Muscle of back (tissue), 11 donors: Measurements from ENCODE around the gene VPS4B. TPM values are rescaled to one million over a fixed set of nuclear protein-coding genes. Genes with fewer than 3 reads are reported as not detected.

Source experiments
- DNase-seq, 3 donors: peaks; one replicate each; pipeline versions ENCODE4 v3.0.0 to v3.0.0-alpha.2; 2013
- polyA plus RNA-seq, 10 donors: library from polyadenylated mRNA; unstranded; fragments of 120-200 nt; gene quantifications; one replicate each; pipeline ENCODE4 v1.2.1, GENCODE V29; 2013; ENCODE audit not compliant: insufficient read length in 10 of 10

Gene VPS4B
- polyA plus RNA-seq, 10 donors: 20.1 to 30.6 (median 26.3) TPM

DNA sequence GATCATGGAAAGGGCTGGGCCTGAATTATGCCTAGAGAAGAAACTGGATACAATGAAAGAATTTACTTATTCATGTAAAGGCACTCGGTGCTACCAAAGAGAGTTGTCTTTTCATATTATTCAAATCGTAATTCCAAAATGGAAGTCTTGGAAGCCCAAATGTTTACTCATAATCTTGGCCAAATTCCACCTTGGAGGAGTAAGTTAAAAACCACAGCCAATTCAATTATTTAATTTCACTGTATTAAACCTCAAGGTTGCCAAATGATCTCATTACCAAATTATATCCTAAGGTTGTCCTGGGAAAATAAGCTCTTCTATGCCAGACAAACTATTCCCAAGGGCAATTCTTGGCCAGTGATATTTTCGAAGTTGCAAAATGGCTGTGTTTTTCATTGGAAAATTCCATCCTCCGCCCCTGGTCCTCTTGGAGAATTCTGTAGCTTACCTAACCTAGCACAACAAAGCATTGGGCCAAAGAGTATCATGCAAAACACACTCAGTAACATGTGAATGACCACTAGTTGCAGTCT, 11.1 kb upstream of the VPS4B start:
- DNase-seq: peak; percentile 56 to 86 (median 79)

DNA sequence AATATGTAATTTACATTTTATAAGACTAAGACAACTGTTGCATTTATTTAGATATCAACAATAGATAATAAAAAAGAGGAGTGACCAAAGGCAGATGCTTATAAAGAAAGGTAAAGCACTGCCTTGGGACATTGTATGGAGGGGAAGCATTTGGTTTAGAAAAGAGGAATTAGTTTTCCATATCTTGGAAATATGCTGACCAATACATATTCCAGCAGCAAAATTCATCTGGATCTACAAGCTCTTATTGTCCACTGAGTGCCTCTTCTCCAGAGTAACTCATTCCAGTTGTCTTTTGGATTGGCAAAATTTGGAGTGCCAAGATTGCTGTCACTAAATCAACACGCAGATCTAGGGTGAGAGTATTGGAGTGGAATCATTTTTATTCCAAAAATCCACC, 8.9 kb upstream of the VPS4B start:
- DNase-seq: no peak

DNA sequence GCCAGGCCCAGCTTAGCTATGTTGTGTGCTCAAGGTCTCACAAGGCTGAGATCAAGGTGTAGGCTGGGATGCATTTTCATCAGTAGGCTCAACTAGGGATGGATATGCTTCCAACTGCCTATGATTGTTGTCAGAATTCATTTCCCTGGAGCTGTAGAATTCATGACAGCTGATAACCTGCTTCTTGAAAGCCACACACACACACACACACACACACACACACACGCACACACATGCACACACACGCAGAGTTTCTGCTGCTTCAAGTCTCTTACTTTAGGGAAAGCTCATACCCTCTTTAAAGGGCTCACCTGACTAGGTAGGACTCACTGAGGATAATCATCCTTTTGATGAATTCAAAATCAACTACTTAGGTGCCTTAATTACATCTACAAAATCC, 8.2 kb upstream of the VPS4B start:
- DNase-seq: no peak

DNA sequence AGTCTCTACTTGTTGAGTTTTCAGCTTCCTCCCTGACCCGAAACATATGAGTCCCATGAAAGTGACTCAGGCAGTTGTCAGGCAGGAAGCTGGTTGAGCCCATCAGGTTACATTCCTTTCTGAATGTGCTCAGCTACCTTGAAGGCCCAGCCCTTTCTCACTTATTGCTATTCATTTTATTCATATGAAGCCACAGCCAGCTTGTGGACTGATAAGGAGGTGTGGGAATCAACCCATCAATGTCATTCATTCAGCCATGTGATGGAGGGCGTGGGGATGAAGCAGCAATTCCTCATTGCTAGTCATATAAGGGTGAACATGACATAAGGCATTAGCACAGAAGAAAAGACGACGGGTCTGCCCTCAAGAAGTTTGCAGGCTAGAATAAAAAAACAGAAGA, 5.3 kb upstream of the VPS4B start:
- DNase-seq: no peak

DNA sequence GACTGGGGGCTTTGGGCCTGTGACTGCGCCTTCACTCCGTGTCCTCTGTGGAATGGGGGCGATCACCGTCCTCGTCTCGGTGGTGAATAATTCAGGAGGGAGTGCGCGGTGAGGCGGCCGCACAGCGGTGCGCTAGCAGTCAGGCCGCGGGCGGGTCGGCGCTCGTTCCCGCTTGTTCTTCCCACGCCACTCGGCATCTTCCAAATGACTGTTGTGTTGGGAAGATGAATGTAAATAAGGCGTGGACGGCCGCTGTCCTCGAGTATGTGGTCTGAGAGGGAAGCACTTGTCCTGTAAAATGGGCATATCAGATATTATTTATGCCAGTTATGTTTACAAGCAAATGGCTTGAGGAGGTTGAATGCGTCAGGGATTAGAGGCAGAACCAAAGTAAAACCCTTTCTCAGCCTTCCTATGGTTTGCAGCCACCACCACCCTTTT, 608 bp upstream of the VPS4B start:
- DNase-seq: no peak

DNA sequence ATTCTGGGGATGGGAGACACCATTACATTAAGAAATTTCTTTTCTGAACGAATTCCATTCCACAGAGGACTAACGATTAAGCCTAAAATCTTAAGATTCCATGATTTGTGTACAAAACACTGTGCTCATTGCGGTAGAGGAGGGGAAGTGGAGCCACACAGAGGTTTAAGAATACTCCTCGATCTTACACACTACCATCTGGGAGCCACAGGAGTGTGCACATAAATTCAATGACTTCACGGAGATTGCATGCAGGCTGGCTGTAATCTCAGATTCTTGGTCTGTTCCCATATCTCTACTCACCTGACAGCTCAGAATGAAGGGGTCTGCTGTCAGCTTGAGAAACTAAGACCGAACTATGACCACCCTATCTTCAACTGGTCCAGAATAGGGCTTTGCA, 762 bp downstream of the VPS4B start:
- DNase-seq: no peak

DNA sequence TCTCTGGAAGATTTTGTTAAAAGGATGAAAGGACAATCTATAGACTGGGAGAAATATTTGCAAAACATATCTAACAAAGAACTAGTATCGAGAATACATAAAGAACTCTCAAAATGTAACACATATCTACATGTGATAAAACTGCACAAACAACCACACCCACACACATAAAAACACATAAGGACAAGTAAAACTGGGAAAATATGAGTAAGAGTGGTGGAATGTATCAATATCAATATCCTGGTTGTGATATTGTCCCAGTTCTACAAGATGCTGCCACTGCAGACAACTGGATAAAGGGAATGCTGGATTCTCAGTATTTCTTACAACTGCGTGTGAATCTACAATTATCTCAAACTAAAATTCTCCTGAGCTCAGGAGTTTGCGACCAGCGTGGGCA, 9.3 kb downstream of the VPS4B start:
- no peak for DNase-seq

DNA sequence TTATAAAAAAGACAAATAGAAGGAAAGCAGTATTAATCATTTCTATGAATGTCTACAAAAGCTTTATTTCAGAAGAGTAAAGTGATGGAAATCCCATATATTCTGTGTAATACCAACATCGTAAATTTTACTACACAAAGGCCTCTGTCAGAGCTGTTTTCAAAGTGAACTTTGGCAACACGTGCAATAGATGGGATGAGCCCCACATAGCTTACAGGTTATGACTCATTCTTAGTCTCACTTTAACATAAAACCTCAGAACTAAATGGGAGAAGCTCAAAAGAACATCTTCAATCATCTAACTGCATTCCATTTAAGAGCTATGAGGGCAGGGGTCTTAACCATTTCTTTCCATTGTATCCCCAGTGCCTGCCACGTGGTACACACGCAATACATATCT, 11.5 kb downstream of the VPS4B start:
- DNase-seq: no peak

DNA sequence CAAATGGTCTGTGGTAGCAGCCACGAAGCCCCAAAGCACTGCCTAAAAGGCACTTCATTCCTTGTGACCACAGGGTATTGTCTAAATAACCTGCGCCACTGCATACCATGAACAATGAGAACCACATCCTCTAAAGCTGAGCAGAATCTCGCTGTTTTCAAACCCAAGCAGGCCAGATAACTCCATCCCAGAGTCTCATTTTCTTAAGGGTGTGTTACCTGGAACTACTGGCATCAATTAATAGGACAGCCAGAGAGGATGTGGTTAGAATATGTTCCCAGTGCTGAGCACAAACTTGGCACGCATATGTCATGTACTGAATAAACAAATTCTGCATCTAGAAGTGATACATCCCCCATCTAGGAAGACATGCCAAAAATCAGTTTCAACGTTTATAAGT, 13.0 kb downstream of the VPS4B start:
- no peak for DNase-seq

DNA sequence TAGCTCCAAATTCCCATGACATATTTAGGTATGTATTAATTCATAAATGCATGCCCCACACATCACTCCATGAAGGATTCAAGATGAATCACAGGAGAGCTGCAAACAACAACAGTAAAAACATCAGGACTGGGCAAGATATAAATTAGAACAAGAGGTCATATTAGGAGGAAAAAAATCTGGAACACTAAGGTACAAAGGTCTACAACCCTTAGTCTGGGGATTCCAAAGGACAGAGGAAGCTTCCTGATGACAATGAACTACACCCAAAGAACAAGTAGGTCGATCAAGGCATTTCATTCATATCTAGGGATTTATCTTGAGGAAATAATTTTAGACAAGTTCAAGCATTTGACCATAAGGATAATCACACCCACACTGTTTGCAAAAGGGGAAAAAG, 14.5 kb downstream of the VPS4B start:
- DNase-seq: no peak

DNA sequence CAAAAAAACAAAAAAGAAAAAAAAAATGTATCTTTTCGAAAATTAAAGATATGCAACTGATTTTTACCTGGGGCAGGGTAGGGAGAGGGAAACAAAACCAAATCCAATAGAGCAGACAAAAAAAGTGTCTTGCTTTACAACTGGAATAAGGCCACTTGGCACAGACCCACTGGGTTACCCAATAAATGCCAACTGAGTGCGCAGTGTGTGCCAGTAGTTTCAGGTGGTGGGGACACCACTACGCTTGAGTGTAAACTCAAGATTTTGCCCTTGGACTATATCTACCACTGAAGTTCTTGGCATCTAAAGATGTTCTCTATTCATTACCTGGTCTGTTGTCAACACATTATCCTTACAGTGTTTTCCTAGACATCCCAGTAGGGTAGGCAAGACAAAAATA, 16.3 kb downstream of the VPS4B start:
- no peak for DNase-seq

DNA sequence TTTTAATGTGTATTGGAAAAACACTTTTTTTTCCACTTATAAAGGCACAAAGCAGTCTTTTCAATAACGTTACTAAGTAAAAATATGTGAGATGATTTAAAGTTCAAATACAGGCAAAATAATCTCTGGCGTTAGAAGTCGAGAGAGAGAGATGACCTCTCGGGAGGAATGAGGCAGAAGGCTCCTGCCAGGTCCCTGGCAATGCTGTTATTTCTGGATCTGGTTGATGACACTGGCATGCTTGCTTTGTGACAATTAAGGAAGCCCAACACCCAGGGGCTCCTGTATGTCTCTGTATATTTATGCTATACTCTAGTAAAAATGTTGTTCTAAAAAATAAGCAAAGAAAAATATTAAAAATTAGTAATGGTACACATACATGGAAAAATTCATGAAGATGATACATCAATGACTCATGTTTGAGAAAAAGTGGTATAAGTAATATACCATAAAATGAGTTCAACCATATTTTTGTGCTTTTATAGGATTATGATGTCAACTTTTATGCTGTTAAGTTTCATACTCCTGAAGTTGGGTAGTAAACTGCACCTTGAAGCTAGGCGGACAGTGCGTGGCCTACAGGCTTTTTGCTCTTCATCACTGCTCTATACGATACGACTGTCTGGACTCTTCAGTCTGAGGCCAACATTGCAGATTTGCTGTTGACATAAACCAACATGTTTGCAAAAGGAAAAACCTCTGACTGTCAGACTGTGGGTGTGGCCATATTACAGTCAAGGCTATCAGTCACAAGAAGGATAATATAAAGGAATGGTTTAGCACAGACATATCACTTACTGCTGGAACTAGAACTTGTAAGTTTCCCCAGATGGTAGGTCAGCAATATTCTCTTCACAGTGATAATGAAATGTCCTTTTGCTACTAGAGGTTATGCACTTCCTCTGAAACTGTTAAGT, 19.8 kb downstream of the VPS4B start:
- DNase-seq: no peak

DNA sequence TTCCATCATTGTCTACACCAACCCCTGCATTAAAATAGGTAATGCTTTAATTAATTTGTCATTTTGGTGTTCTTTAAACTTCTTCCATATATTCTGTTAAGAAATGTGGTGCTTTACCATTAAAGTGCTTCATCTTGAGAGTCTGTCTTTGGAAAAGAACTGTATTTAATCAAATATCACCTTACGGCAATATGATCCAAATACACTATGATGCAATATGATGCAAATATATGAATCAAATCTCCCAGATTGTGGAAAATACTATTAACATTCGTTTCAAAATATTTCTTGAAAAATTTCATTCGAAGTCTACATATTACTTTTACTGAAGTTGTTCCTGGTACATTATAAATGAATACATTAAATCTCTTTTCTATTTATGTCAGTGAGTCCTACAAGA, 23.0 kb downstream of the VPS4B start:
- DNase-seq: no peak

DNA sequence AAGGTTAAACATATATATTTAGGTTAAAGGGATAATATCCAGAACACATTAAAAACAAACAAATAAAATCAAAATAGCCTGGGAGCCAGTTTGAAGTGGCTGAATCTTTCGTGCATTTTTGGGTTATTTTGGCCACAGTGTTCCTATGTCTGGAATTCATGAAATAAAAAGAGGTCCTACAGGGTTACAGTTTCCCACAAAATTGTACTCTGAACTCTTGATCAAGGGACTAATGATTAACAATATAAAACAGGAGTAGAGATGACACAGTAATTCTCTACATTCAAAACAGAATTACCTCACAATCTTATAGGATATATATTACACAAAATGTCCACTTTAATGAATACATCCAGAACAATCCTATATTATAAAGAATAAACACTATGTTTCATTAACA, 24.9 kb downstream of the VPS4B start:
- no peak for DNase-seq

DNA sequence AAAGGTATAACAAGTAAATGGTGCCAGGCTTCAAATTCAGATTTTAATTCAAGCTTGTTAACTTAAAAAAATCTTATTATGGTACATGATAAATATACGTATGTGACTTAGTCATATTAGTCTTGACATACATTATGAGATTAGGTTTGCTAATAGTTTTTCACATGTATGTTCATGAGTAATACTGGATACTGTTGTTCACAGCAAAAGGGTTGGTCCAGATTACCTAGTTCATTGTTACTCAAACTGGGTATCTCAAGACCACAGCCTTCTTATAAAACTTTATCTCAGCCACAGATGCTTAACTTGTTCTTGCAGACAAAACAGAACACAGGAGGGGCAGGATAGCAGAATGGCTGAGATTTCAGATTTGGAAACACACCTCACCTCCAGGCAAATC, 26.8 kb downstream of the VPS4B start:
- no peak for DNase-seq

DNA sequence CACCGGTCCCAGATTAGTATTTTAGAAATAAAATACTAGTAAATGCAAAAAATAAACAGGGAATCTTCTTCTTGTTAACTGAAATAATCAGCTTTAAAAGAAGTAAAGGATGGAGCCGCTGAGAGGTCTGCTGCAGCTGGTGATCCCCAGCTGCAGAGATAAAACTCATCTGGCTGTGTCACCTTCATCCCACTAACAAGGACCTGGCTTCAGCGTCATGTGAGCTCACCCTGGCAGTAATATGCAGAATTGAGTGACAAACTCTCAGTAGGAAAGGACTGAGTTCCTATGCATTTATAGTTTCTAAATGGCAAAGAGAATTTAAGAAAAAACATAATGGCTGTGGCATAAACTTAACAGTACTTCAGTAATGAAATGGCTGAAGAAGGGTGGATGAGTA, 27.3 kb downstream of the VPS4B start:
- no peak for DNase-seq

DNA sequence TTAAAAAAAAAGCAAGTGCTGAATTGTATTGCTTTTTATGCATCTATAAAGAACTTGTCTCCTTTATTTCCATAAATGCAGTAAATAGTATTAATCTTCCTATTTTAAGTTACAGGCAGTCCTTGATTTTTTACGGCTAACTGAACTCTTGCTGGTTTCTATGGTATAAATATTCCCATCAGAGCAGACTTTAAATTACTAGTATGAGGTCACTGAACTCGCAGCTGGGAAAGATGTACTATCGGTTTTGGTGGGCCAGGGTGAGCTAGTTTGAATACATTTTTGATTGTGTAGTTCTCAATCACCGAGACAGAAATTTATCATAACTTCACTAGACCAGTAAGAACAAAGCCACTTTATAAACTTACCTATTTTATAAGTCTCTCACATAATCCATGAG, 34.4 kb downstream of the VPS4B start:
- DNase-seq: peak in 2 of 3 donors; percentile 9 to 31

DNA sequence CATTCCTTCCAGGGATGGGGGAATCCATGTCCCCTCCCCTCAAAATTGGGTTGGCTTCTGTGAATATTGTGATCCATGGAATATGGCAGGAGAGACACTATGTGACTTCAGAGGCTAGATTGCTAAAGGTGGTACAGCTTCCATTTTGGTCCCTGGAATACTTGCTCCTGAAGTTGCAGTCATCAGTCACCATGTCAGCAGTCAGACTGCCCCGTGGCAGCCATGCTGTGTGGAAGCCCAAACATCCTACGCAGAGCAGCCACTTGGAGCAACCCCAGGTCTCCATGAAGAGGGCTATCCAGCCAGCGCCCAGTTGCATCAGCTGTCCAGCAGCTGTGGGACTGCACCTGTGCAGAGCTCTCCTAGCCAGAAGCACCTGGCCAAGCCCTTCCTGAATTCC, 39.4 kb downstream of the VPS4B start:
- no peak for DNase-seq

DNA sequence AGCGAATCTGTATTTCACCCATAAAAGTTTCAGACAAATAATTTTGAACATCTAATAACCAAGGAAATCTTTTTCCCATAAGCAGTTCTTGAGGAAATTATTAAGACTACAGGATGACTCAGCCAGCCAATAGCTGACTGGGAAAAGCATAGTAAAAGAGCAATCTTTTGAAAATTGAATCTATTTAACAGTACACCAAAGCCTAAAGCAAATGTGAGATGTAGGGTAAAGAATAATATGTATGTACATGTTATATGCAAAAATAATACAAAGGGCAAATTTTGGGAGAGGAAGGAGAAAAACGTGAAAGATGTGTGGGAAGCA, 42.7 kb downstream of the VPS4B start:
- DNase-seq: no peak

DNA sequence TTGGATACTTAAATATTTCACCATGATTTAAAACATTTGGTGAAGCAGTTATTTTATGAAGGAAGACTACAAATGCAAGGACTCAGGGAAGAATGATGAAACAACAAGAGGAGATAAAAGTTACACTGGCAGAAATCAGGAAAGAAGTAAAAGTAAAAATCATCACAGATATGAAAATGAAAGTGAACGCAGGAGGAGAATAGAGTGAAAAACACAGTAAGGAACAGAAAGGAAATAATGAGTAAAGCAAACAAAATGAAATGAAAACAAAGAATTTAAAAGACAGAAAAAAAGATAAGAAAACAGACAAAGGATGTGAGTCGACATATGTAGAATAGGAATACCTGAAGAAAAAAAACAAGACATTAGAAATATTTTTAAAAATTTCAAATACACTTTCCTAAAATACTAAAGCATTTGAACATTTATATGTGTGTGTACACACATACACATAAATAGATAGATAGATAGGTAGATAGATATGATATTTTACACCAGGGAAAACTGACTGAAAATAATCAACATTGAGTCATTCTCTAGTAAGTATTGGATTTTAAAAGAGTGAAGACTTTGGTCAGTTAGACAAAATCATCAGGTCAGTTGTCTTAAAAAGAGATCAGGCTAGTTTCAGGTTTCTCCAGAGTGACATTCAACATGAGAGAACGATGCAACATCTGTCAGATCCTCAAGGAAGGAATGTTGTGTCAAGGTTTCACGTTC, 43.2 kb downstream of the VPS4B start:
- no peak for DNase-seq

DNA sequence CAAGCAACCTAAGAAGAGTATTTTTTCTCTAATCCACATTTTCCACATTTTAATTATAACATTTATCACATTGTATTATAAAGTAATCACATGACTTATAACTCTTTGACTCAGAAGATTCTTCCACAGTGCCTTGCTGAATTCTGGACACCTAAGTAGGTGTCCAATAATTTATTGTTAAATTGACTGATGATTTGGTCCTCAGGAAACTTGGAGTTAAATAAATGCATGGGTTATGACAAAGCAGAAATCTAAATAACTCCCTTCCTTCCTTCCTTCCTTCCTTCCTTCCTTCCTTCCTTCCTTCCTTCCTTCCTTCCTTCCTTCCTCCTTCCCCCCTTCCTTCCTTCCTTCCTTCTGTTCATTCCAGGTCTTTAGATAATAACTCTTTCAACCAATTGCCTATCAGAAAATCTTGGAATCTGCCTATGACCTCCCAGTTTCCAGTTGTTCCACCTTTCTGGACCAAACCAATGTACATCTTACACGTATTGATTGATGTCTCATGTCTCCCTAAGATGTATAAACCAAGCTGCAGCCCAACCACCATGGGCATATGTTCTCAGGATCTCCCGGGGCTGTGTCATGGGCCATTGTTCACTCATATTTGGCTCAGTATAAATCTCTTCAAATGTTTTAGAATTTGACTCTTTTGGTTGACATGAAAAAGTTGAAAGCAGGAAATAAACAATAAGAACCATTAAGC, 44.8 kb downstream of the VPS4B start:
- DNase-seq: no peak

DNA sequence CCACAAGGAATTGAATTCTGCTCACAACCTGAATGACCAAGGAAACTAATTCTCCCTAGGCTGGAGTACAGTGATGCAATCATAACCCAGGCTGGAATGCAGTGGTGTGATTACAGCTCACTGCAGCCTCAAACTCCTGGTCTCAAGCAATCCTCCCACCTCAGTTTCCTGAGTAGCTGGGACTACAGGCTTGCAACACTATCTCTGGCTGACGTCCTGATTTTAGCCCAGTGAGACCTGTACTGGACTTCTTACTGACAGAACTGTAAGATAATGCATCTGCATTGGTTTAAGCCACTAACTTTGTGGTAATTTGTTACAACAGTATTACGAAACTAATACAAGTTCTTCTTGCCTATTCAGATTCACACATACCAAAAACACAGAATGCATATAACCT, 45.7 kb downstream of the VPS4B start:
- DNase-seq: no peak

DNA sequence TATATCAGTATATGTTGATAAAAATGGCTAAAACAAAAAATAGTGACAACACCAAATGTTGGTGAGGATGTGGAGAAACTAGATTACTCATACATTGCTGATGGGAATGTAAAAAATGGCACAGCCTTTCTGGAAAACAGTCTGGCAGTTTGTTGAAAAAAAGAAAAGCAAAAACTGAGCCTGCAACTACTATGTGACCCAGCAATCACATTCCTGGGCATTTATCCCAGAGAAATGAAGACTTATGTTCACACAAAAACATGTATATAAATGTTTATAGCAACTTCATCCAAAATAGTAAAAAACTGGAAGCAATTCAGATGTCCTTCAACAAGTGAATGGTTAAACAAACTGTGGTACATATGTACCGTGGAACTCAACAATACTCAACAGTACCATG, 47.7 kb downstream of the VPS4B start:
- DNase-seq: peak; percentile 23 to 85 (median 53)
